GM18519 (cell line): ENCODE data around the gene EXOC7.
"Not testable (repeated sequence)": the region's sequence is repeated elsewhere in the genome, so short reads cannot be mapped to it uniquely, and the experiment has no call there.

Source experiments
- ATAC-seq: cut with Tn5 transposase; IDR thresholded peaks from one replicate; pipeline ENCODE4 v1.9.1; 2021; ENCODE audit warnings: mild to moderate bottlenecking, moderate library complexity; ENCODE audit not compliant: unreplicated experiment, low FRiP score

Gene EXOC7

GRCh38 chr17:76077584-76078110 is 25.9 kb downstream of the EXOC7 start:
- no peak for ATAC-seq

GRCh38 chr17:76076765-76077583 is 26.6 kb downstream of the EXOC7 start:
- ATAC-seq, result no peak

- ATAC-seq, result no peak
These were observed 27.3 kb downstream of the EXOC7 start for GRCh38 chr17:76076146-76076764.

- ATAC-seq, result no peak
These were observed 28.0 kb downstream of the EXOC7 start for GRCh38 chr17:76075364-76076145.

GRCh38 chr17:76074390-76075363 is 28.9 kb downstream of the EXOC7 start, which contains the start of gene GALR2:
Gene GALR2 (plus strand): TSS chr17:76074781. CDS start chr17:76074884, 103 bp downstream.
- no peak for ATAC-seq

- peak; percentile 53 for ATAC-seq
These were observed 31.3 kb downstream of the EXOC7 start, which contains the start of gene SRP68 for GRCh38 chr17:76072148-76072858. Gene SRP68 (minus strand): TSS chr17:76072517. CDS start chr17:76072491, 26 bp downstream.

- no peak for ATAC-seq
These were observed 31.9 kb downstream of the EXOC7 start for GRCh38 chr17:76071531-76072147.

GRCh38 chr17:76065775-76066174 is 37.8 kb downstream of the EXOC7 start:
- ATAC-seq, result no peak

- ATAC-seq, result no peak
These were observed 39.6 kb downstream of the EXOC7 start for GRCh38 chr17:76063875-76064546.

- ATAC-seq, result not testable (repeated sequence)
These were observed 45.3 kb downstream of the EXOC7 start for GRCh38 chr17:76058264-76058663.

- no peak for ATAC-seq
These were observed 46.7 kb downstream of the EXOC7 start for GRCh38 chr17:76056882-76057281.

- ATAC-seq, result no peak
These were observed 49.5 kb downstream of the EXOC7 start for GRCh38 chr17:76054112-76054476.

GRCh38 chr17:76053246-76054111 is 50.1 kb downstream of the EXOC7 start:
- no peak for ATAC-seq

- ATAC-seq, result no peak
These were observed 52.0 kb downstream of the EXOC7 start for GRCh38 chr17:76051561-76051960.

GRCh38 chr17:76050538-76051467 is 52.8 kb downstream of the EXOC7 start:
- ATAC-seq, result no peak
